A549 (cell line): Measurements from ENCODE around the gene KIF24. TPM values are rescaled to one million over a fixed set of nuclear protein-coding genes. Genes with fewer than 3 reads are reported as not detected.

Experiments used
- ATAC-seq, 2 experiments: fragments of 200-7000 bp in 1 of 2; fragments of >200 bp in 1 of 2; cut with Nextera tagmentation in 1 of 2; cut with Tn5 transposase in 1 of 2; 3 replicates each; pipeline versions ENCODE4 v1.8.0 to v1.9.1; 2018 to 2020; ENCODE audit warnings: mild to moderate bottlenecking in 1 of 2, moderate library complexity in 1 of 2
- CTCF ChIA-PET: fragments of 300-600 bp; sonication (Branson Sonifier 250); formaldehyde crosslinking; extraction: SDS; loops from one replicate; lab custom pipeline; 2021; ENCODE audit warnings: antibody characterized with exemption, inconsistent platforms; lab: Yijun Ruan, JAX
- POLR2A ChIA-PET: fragments of 350-600 bp; formaldehyde crosslinking; extraction: SDS; loops from one replicate; lab custom pipeline; 2021; ENCODE audit warnings: antibody characterized with exemption, inconsistent platforms; lab: Yijun Ruan, JAX
- DNase-seq, 2 experiments: peaks; one replicate each; pipeline versions ENCODE4 v3.0.0 to v3.0.0-alpha.2; 2011 to 2016; ENCODE audit warnings: low read depth in 1 of 2, low spot score in 1 of 2
- FAIRE-seq: peaks from 2 replicates; lab custom pipeline; 2011; peaks lifted over from hg19 to GRCh38; lab: Jason Lieb, UNC
- H3K27ac ChIP-seq, 2 experiments: fragments of >200 bp; sonication (Bioruptor Twin); formaldehyde crosslinking; 3 replicates each; pipeline ENCODE4 v1.5.1; 2016 to 2017
- H3K4me1 ChIP-seq: fragments of >200 bp; sonication (Bioruptor Twin); formaldehyde crosslinking; 3 replicates; pipeline ENCODE4 v1.6.1; 2016
- H3K4me2 ChIP-seq: fragments of >200 bp; sonication (Bioruptor Twin); formaldehyde crosslinking; 3 replicates; pipeline ENCODE4 v1.6.1; 2016
- H3K4me3 ChIP-seq: fragments of >200 bp; sonication (Bioruptor Twin); formaldehyde crosslinking; 3 replicates; pipeline ENCODE4 v1.5.1; 2016
- H3K9me3 ChIP-seq: fragments of >200 bp; sonication (Bioruptor Twin); formaldehyde crosslinking; 3 replicates; pipeline ENCODE4 v1.6.1; 2016
- CBX2 ChIP-seq: fragments of 200-600 bp; sonication (generic); IDR thresholded peaks from 2 replicates; pipeline ENCODE4 v1.6.1; 2016; ENCODE audit warnings: low read depth, mild to moderate bottlenecking, borderline replicate concordance
- E2F6 ChIP-seq: IDR thresholded peaks from 2 replicates; pipeline ENCODE4 v1.6.1; 2012; ENCODE audit warnings: low read depth, borderline replicate concordance
- EP300 ChIP-seq, 2 experiments: fragments of >200 bp; sonication (Bioruptor Twin); formaldehyde crosslinking; IDR thresholded peaks; 2 replicates in 1 of 2; 3 replicates in 1 of 2; pipeline ENCODE4 v1.6.1; 2016 to 2017
- ESRRA ChIP-seq: fragments of 150-350 bp; IDR thresholded peaks from 2 replicates; pipeline ENCODE4 v1.6.1; 2014; ENCODE audit warnings: mild to moderate bottlenecking, low read length, borderline replicate concordance
- FOSB ChIP-seq: fragments of 250-450 bp; sonication (Bioruptor Pico); IDR thresholded peaks from 2 replicates; pipeline ENCODE4 v1.5.0; 2020; ENCODE audit warnings: mild to moderate bottlenecking, moderate library complexity
- HDAC2 ChIP-seq: fragments of 200-600 bp; sonication (generic); IDR thresholded peaks from 2 replicates; pipeline ENCODE4 v1.6.1; 2016
- HES2 ChIP-seq: fragments of >200 bp; sonication (Bioruptor Twin); formaldehyde crosslinking; IDR thresholded peaks from 2 replicates; pipeline ENCODE4 v1.6.1; 2016
- HEYL ChIP-seq: fragments of 250-450 bp; sonication (Bioruptor Pico); IDR thresholded peaks from 2 replicates; pipeline ENCODE4 v1.8.0; 2021; ENCODE audit warnings: mild to moderate bottlenecking, moderate library complexity
- HOXA7 ChIP-seq: fragments of 250-450 bp; sonication (Bioruptor Pico); IDR thresholded peaks from 2 replicates; pipeline ENCODE4 v1.5.0; 2020; ENCODE audit warnings: mild to moderate bottlenecking, moderate library complexity
- HOXB13 ChIP-seq: fragments of 250-450 bp; sonication (Bioruptor Pico); IDR thresholded peaks from 2 replicates; pipeline ENCODE4 v1.5.0; 2020; ENCODE audit warnings: low read depth, mild to moderate bottlenecking, moderate library complexity
- JUNB ChIP-seq: fragments of >200 bp; sonication (Bioruptor Twin); formaldehyde crosslinking; IDR thresholded peaks from 2 replicates; pipeline ENCODE4 v1.6.1; 2016
- KDM1A ChIP-seq: fragments of 200-600 bp; sonication (generic); IDR thresholded peaks from 2 replicates; pipeline ENCODE4 v1.6.1; 2016; ENCODE audit warnings: low read depth, mild to moderate bottlenecking
- MAX ChIP-seq: IDR thresholded peaks from 2 replicates; pipeline ENCODE4 v1.6.1; 2012
- MAZ ChIP-seq: fragments of 150-350 bp; IDR thresholded peaks from 2 replicates; pipeline ENCODE4 v1.6.1; 2014; ENCODE audit warnings: antibody characterized with exemption, low read depth, low read length, borderline replicate concordance
- MYC ChIP-seq: IDR thresholded peaks from 2 replicates; pipeline ENCODE4 v1.6.1; 2012; ENCODE audit warnings: mild to moderate bottlenecking, inconsistent platforms, low read length, improper control_type of control experiment, borderline replicate concordance
- NPAS2 ChIP-seq: fragments of 250-450 bp; sonication (Bioruptor Pico); IDR thresholded peaks from 2 replicates; pipeline ENCODE4 v1.8.0; 2022; ENCODE audit warnings: mild to moderate bottlenecking, moderate library complexity, borderline replicate concordance
- NR3C1 ChIP-seq: fragments of >200 bp; sonication (Bioruptor Twin); formaldehyde crosslinking; IDR thresholded peaks from 3 replicates; pipeline ENCODE4 v1.6.1; 2017
- POLR2AphosphoS2 ChIP-seq: conservative IDR thresholded peaks from 2 replicates; pipeline ENCODE4 v1.6.1; 2012; ENCODE audit warnings: low read length, improper control_type of control experiment, inconsistent platforms
- RAD21 ChIP-seq, 2 experiments: fragments of >200 bp in 1 of 2; sonication (Bioruptor Twin) in 1 of 2; formaldehyde crosslinking in 1 of 2; IDR thresholded peaks in 1 of 2; conservative IDR thresholded peaks in 1 of 2; 2 replicates in 1 of 2; 3 replicates in 1 of 2; pipeline ENCODE4 v1.6.1; 2012 to 2018; ENCODE audit warnings: inconsistent platforms in 1 of 2
- RFX5 ChIP-seq: fragments of 450-650 bp; IDR thresholded peaks from 2 replicates; pipeline ENCODE4 v1.7.1; 2014; ENCODE audit warnings: antibody characterized with exemption, mild to moderate bottlenecking, moderate library complexity
- SMC3 ChIP-seq: fragments of >200 bp; sonication (Bioruptor Twin); formaldehyde crosslinking; IDR thresholded peaks from 3 replicates; pipeline ENCODE4 v1.6.1; 2018; ENCODE audit warnings: inconsistent platforms
- USF2 ChIP-seq: fragments of 450-650 bp; IDR thresholded peaks from 2 replicates; pipeline ENCODE4 v1.6.1; 2014; ENCODE audit warnings: antibody characterized with exemption
- ZNF302 ChIP-seq: fragments of 250-450 bp; sonication (Bioruptor Pico); IDR thresholded peaks from 2 replicates; pipeline ENCODE4 v1.9.0; 2021; ENCODE audit warnings: inconsistent platforms, mild to moderate bottlenecking, moderate library complexity
- WGBS: methylation state at CpG from one replicate; pipeline ENCODE4 v1.1.6; 2017; ENCODE audit errors: missing lambda C conversion rate; 5-methylcytosine and 5-hydroxymethylcytosine counted together
- polyA plus RNA-seq, 4 experiments: library from polyadenylated mRNA; depleted of rRNA in 3 of 4; stranded (reverse); fragments of >200 nt; fragmentation: RNase III in 1 of 4; extraction: RNeasy Plus Mini Kit Qiagen cat#74134 plus additional on column Dnase treatment in 1 of 4; gene quantifications; 2 replicates in 3 of 4; 3 replicates in 1 of 4; pipeline ENCODE4 v1.2.3, GENCODE V29; 2011 to 2017
- small RNA-seq, 6 experiments: library from RNA; depleted of rRNA; stranded (forward); fragments of <200 nt; gene quantifications; one replicate each; pipeline ENCODE3, GENCODE V24; 2012

KIF24 gene
- polyA plus RNA-seq, 2 of the 4 experiments (the other 2 are of a cell fraction): 3.2 to 4.4 TPM

GRCh38 chr9:34289159-34289558, 39.9 kb downstream of the KIF24 start:
- Histone ChIP-seq H3K9me3 (no peaks in the 10 kb centered on the region), H3K4me3 (no peak overlapping the region), H3K4me2 (no peak overlapping the region), H3K4me1 (no peaks in the 10 kb centered on the region), H3K27ac (no peak overlapping the region)
- FAIRE-seq (no peak), DNase-seq (no peak), ATAC-seq (no peak)
- POLR2A ChIA-PET: no interaction called here
- TF ChIP-seq JUNB (no peak), ESRRA (no peak), KDM1A (no peak), SMC3 (no peak), HES2 (no peak), NR3C1 (no peak), RAD21 (conservative IDR thresholded peaks at IDR 0.05 in 1 of 2, IDR thresholded peaks at IDR 0.05 in 1 of 2) (no peak), HOXB13 (CRISPR knock-in tag) (no peak), ZNF302 (CRISPR knock-in tag) (no peak), HOXA7 (CRISPR knock-in tag) (no peak), POLR2AphosphoS2 (no peak), MYC (no peak), NPAS2 (CRISPR knock-in tag) (no peak)
- CTCF ChIA-PET: interaction anchor here (1.0 to 3.4 kb wide), 5 partner anchors 8 to 303 kb away, joined by 3 to 13 read pairs (median 4); no protein-coding TSS in a partner anchor
- WGBS: 84% methylated on average over 2 of the region's 2 CpGs

- CTCF ChIA-PET: interaction anchor here (1.4 kb wide), 1 partner anchor 8 kb away, joined by 5 read pairs; no protein-coding TSS in a partner anchor
- H3K27ac ChIP-seq: no peak overlapping the region
- POLR2A ChIA-PET: no interaction called here
- no peak overlapping the region for H3K4me3 ChIP-seq
- H3K4me2 ChIP-seq: no peak overlapping the region
- TF ChIP-seq USF2 (no peak), MAX (no peak), HOXA7 (CRISPR knock-in tag) (no peak), HOXB13 (CRISPR knock-in tag) (no peak), EP300 (IDR thresholded peaks at IDR 0.05) (no peak), HEYL (CRISPR knock-in tag) (no peak), RFX5 (no peak), MYC (no peak), ESRRA (no peak), E2F6 (no peak), KDM1A (no peak)
- TF ChIP-seq, all 56 proteins: peak for 0
- Histone ChIP-seq H3K4me1 (no peaks in the 10 kb centered on the region), H3K9me3 (no peaks in the 10 kb centered on the region)
- WGBS: 91% methylated on average over 1 of the region's 1 CpG
- DNase-seq (no peak), FAIRE-seq (no peak), ATAC-seq (no peak)
Measured at GRCh38 chr9:34282096-34282495, 47.0 kb downstream of the KIF24 start.

GRCh38 chr9:34279411-34279810, 49.7 kb downstream of the KIF24 start:
- Histone ChIP-seq H3K27ac (no peak overlapping the region), H3K4me2 (no peak overlapping the region), H3K4me3 (no peak overlapping the region), H3K9me3 (no peaks in the 10 kb centered on the region), H3K4me1 (no peaks in the 10 kb centered on the region)
- DNase-seq (no peak), ATAC-seq (no peak), FAIRE-seq (no peak)
- POLR2A ChIA-PET: no interaction called here
- CTCF ChIA-PET: interaction anchor here (1.5 to 3.2 kb wide), 2 partner anchors 11 to 26 kb away, joined by 3 to 17 read pairs; no protein-coding TSS in a partner anchor
- WGBS: 87% methylated on average over 3 of the region's 3 CpGs
- no peak for TF ChIP-seq FOSB (CRISPR knock-in tag)
- TF ChIP-seq HDAC2: no peak
- no peak for TF ChIP-seq MAZ
- TF ChIP-seq HEYL (CRISPR knock-in tag): no peak
- no peak for TF ChIP-seq CBX2

Small RNA genes lying within 50 kb of the gene (small RNA-seq; reads per million reads assigned to genes)
- 0 to 4.3 (median 0) reads per million in 6 experiments for gene RNU2-50P

Other genes with a start within 250 kb of the KIF24 start
- gene DCAF12, start 202.6 kb downstream of the KIF24 start, polyA plus RNA-seq (2011; rRNA removed): 56.5 and 73.6 TPM in 2 replicates
- 24.8 to 28.5 TPM (median 26.7 TPM) in 3 replicates for gene DCAF12, start 202.6 kb downstream of the KIF24 start, polyA plus RNA-seq (2017; fragmentation: RNase III; extraction: RNeasy Plus Mini Kit Qiagen cat#74134 plus additional on column Dnase treatment)
- gene UBAP1, start 150.2 kb downstream of the KIF24 start, polyA plus RNA-seq (2011; rRNA removed): 73.1 and 86.7 TPM in 2 replicates
- 33.5 to 40.1 TPM (median 38.5 TPM) in 3 replicates for gene UBAP1, start 150.2 kb downstream of the KIF24 start, polyA plus RNA-seq (2017; fragmentation: RNase III; extraction: RNeasy Plus Mini Kit Qiagen cat#74134 plus additional on column Dnase treatment)
- gene NUDT2, start 301 bp upstream of the KIF24 start, polyA plus RNA-seq (2011; rRNA removed): 26.4 and 26.8 TPM in 2 replicates
- gene NUDT2, start 301 bp upstream of the KIF24 start, polyA plus RNA-seq (2017; fragmentation: RNase III; extraction: RNeasy Plus Mini Kit Qiagen cat#74134 plus additional on column Dnase treatment): 24.2 to 26.4 TPM (median 25.5 TPM) in 3 replicates
- gene MYORG, start 47.6 kb upstream of the KIF24 start, polyA plus RNA-seq (2011; rRNA removed): 2.2 and 3.7 TPM in 2 replicates
- 3.3 to 4.2 TPM (median 4.1 TPM) in 3 replicates for gene MYORG, start 47.6 kb upstream of the KIF24 start, polyA plus RNA-seq (2017; fragmentation: RNase III; extraction: RNeasy Plus Mini Kit Qiagen cat#74134 plus additional on column Dnase treatment)
- gene FAM219A, start 129.3 kb upstream of the KIF24 start, polyA plus RNA-seq (2011; rRNA removed): 8.1 and 10.4 TPM in 2 replicates
- 13.5 to 15.7 TPM (median 15.3 TPM) in 3 replicates for gene FAM219A, start 129.3 kb upstream of the KIF24 start, polyA plus RNA-seq (2017; fragmentation: RNase III; extraction: RNeasy Plus Mini Kit Qiagen cat#74134 plus additional on column Dnase treatment)
- gene DNAI1, start 129.5 kb upstream of the KIF24 start, polyA plus RNA-seq (2011; rRNA removed): 0.16 and 0.27 TPM in 2 replicates
- 0.34 to 0.50 TPM (median 0.40 TPM) in 3 replicates for gene DNAI1, start 129.5 kb upstream of the KIF24 start, polyA plus RNA-seq (2017; fragmentation: RNase III; extraction: RNeasy Plus Mini Kit Qiagen cat#74134 plus additional on column Dnase treatment)
- 0.28 and 0.32 TPM in 2 replicates for gene ENHO, start 193.7 kb upstream of the KIF24 start, polyA plus RNA-seq (2011; rRNA removed)
- gene ENHO, start 193.7 kb upstream of the KIF24 start, polyA plus RNA-seq (2017; fragmentation: RNase III; extraction: RNeasy Plus Mini Kit Qiagen cat#74134 plus additional on column Dnase treatment): 1.3 to 1.9 TPM (median 1.7 TPM) in 3 replicates